ENCODE measurements around the gene MRM3. TPM values are rescaled to one million over a fixed set of nuclear protein-coding genes. Genes with fewer than 3 reads are reported as not detected.
"Not testable (repeated sequence)": the region's sequence is repeated elsewhere in the genome, so short reads cannot be mapped to it uniquely, and the experiment has no call there.

The MRM3 gene
- polyA plus RNA-seq, 1 experiment: 10.1 TPM

DNA sequence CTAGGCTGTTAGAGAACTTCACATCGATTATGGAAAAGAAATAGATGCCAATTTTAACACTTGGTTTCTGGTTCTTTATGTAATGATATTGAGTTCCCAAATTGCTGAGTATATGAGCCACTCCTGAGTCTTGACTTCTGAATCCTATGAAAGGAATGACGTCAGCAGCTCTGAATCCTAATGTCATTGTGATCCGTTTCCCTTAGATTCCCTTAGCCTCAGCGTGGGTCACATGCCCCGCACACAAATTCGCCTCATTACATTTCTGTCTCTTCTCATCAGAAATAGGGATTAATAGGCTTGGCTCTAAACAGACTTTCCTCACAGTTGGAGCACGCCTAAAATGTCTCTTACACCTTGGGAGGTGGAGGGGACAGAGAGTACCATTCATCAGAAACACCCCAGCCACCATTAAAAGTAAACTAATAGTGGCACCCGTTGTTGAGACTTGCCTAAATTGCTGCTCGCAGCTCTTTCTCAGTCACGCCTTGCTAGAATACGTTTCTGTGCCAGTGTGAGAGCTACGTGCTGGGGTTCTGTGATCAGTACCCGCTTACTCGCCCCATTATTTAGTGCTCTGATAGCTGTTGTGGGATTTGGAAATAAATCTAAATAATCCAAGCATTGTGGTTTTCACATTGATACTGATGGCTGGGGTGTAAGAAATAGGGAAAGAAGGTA is 7.1 kb downstream of the MRM3 start:
- no peak for DNase-seq (ENCODE audit: low read depth)
- TF ChIP-seq, protein P1, sequence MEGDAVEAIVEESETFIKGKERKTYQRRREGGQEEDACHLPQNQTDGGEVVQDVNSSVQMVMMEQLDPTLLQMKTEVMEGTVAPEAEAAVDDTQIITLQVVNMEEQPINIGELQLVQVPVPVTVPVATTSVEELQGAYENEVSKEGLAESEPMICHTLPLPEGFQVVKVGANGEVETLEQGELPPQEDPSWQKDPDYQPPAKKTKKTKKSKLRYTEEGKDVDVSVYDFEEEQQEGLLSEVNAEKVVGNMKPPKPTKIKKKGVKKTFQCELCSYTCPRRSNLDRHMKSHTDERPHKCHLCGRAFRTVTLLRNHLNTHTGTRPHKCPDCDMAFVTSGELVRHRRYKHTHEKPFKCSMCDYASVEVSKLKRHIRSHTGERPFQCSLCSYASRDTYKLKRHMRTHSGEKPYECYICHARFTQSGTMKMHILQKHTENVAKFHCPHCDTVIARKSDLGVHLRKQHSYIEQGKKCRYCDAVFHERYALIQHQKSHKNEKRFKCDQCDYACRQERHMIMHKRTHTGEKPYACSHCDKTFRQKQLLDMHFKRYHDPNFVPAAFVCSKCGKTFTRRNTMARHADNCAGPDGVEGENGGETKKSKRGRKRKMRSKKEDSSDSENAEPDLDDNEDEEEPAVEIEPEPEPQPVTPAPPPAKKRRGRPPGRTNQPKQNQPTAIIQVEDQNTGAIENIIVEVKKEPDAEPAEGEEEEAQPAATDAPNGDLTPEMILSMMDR (IDR thresholded peaks at IDR 0.05; ENCODE audit: insufficient read depth, low read depth, low read length): no peak
- POLR2A ChIA-PET: no interaction called here
- CTCF ChIA-PET: interaction anchor here (1.6 to 2.1 kb wide), 2 partner anchors 190 to 192 kb away, joined by 5 read pairs; partner anchors contain the start of gene NXN
- H3K4me3 ChIP-seq (ENCODE audit: low read depth, low read length): no peak overlapping the region
- H3K27me3 ChIP-seq (ENCODE audit: control insufficient read depth, insufficient read depth, low read length): no peaks in the 10 kb centered on the region
- peaks cover 12% of the 10 kb centered on the region for H3K36me3 ChIP-seq (ENCODE audit: control insufficient read depth, insufficient read depth, low read length)

GRCh38 chr17:789931-790873 is 8.0 kb downstream of the MRM3 start:
- H3K4me3 ChIP-seq (ENCODE audit: low read depth, low read length); POLR2A ChIA-PET; H3K27me3 ChIP-seq (ENCODE audit: control insufficient read depth, insufficient read depth, low read length); DNase-seq (ENCODE audit: low read depth): not testable (repeated sequence)
- CTCF ChIA-PET: interaction anchor here (2.1 kb wide), 1 partner anchor 191 kb away, joined by 5 read pairs; no protein-coding TSS in a partner anchor
- peaks cover 12% of the 10 kb centered on the region for H3K36me3 ChIP-seq (ENCODE audit: control insufficient read depth, insufficient read depth, low read length)

DNA sequence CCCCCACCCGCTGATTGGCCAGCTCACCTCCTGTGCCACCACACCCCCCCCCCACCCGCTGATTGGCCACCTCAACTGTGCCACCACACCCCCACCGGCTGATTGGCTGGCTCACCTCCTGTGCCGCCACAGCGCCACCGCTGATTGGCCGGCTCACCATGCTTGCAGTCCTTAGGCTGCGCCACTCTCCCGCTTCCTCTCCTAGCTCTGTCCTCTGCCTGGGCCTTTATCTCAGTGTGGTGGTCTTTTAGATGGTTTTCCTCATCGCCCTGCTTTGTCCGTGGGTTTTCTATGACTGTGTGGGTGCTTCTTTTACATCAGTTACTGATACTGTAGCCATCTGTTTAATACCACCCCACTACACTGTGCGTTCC is 8.7 kb downstream of the MRM3 start:
- H3K4me3 ChIP-seq (ENCODE audit: low read depth, low read length); H3K27me3 ChIP-seq (ENCODE audit: control insufficient read depth, insufficient read depth, low read length); POLR2A ChIA-PET; DNase-seq (ENCODE audit: low read depth): not testable (repeated sequence)
- CTCF ChIA-PET: interaction anchor here (1.8 to 2.1 kb wide), 2 partner anchors 190 kb away, joined by 5 to 18 read pairs; partner anchors contain the start of gene NXN
- peaks cover 12% of the 10 kb centered on the region for H3K36me3 ChIP-seq (ENCODE audit: control insufficient read depth, insufficient read depth, low read length)

GRCh38 chr17:791829-792228 is 9.7 kb downstream of the MRM3 start:
- Histone ChIP-seq H3K27me3 (ENCODE audit: control insufficient read depth, insufficient read depth, low read length) (no peaks in the 10 kb centered on the region), H3K4me3 (ENCODE audit: low read depth, low read length) (no peak overlapping the region), H3K36me3 (ENCODE audit: control insufficient read depth, insufficient read depth, low read length) (peaks cover 15% of the 10 kb centered on the region)
- ChIA-PET CTCF (interaction anchor here (0.8 to 1.8 kb wide), 3 partner anchors 9 to 189 kb away, joined by 3 to 18 read pairs (median 3); partner anchors contain the start of gene NXN), POLR2A (interaction anchor here (0.6 kb wide), 1 partner anchor 1783 kb away, joined by 3 read pairs; no protein-coding TSS in a partner anchor)
- no peak for DNase-seq (ENCODE audit: low read depth)
- TF ChIP-seq, protein P1 (IDR thresholded peaks at IDR 0.05; ENCODE audit: insufficient read depth, low read depth, low read length): no peak

- Histone ChIP-seq H3K27me3 (ENCODE audit: control insufficient read depth, insufficient read depth, low read length) (no peaks in the 10 kb centered on the region), H3K4me3 (ENCODE audit: low read depth, low read length) (no peak overlapping the region), H3K36me3 (ENCODE audit: control insufficient read depth, insufficient read depth, low read length) (peaks cover 17% of the 10 kb centered on the region)
- TF ChIP-seq, protein P1 (IDR thresholded peaks at IDR 0.05; ENCODE audit: insufficient read depth, low read depth, low read length): no peak
- no peak for DNase-seq (ENCODE audit: low read depth)
- ChIA-PET POLR2A (interaction anchor here (0.6 kb wide), 1 partner anchor 56 kb away, joined by 3 read pairs; no protein-coding TSS in a partner anchor), CTCF (interaction anchor here (1.0 to 1.8 kb wide), 2 partner anchors 186 to 188 kb away, joined by 3 to 18 read pairs; partner anchors contain the start of gene NXN)
Measured at GRCh38 chr17:792277-792676, 10.1 kb downstream of the MRM3 start.

DNA sequence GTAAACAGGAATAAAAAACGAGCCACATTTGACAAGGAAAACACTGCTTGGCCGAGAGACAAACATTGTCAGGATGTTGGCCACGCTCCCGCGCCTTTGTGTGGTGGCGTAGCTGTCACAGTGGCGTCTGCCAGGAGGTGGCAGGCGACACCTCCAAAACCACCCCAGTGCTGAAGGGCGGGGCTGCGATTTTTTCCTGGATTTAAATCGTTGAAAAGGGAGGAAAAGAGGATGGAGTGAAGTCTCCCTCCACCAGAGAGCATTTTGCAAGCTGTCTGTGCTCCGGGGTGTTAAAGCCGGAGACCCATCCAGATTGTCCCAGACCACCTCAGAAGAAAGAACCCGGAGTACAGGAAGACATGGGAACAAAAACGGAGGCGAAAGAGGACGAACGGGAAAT is 12.7 kb downstream of the MRM3 start:
- TF ChIP-seq, protein P1 (IDR thresholded peaks at IDR 0.05; ENCODE audit: insufficient read depth, low read depth, low read length): peak; percentile 71
- no peaks in the 10 kb centered on the region for H3K27me3 ChIP-seq (ENCODE audit: control insufficient read depth, insufficient read depth, low read length)
- no peak overlapping the region for H3K4me3 ChIP-seq (ENCODE audit: low read depth, low read length)
- CTCF ChIA-PET: interaction anchor here (0.6 to 3.5 kb wide), 21 partner anchors 9 to 261 kb away, joined by 3 to 66 read pairs (median 4); partner anchors contain the start of genes GLOD4, MRM3, NXN and TIMM22
- peaks cover 12% of the 10 kb centered on the region for H3K36me3 ChIP-seq (ENCODE audit: control insufficient read depth, insufficient read depth, low read length)
- no peak for DNase-seq (ENCODE audit: low read depth)
- POLR2A ChIA-PET: no interaction called here

Measured in BJ (cell line).